Mucosa of rectum (tissue), 2 donors: ENCODE results near the gene RPP14.
"Not testable (repeated sequence)": the region's sequence is repeated elsewhere in the genome, so short reads cannot be mapped to it uniquely, and the experiment has no call there.

Experiments
- H3K27ac ChIP-seq, 2 donors: one replicate each; pipeline ENCODE4 v1.7.0; 2013; ENCODE audit warnings: inconsistent platforms in 2 of 2, low read depth in 2 of 2, low read length in 2 of 2
- H3K27me3 ChIP-seq, 2 donors: one replicate each; pipeline ENCODE4 v1.7.0; 2013; ENCODE audit warnings: low read length in 2 of 2; ENCODE audit not compliant: control insufficient read depth in 2 of 2, insufficient read depth in 2 of 2
- H3K36me3 ChIP-seq, 2 donors: one replicate each; pipeline ENCODE4 v1.7.0; 2013; ENCODE audit warnings: low read length in 2 of 2; ENCODE audit not compliant: control insufficient read depth in 2 of 2, insufficient read depth in 2 of 2
- H3K4me1 ChIP-seq, 2 donors: one replicate each; pipeline ENCODE4 v1.7.0; 2013; ENCODE audit warnings: low read length in 2 of 2, mild to moderate bottlenecking in 1 of 2; ENCODE audit not compliant: control insufficient read depth in 2 of 2, insufficient read depth in 2 of 2
- H3K4me3 ChIP-seq, 2 donors: one replicate each; pipeline ENCODE4 v1.7.0; 2013; ENCODE audit warnings: low read length in 2 of 2
- H3K9ac ChIP-seq, 2 donors: one replicate each; pipeline ENCODE4 v1.7.0; 2013; ENCODE audit warnings: low read length in 2 of 2, low read depth in 1 of 2, mild to moderate bottlenecking in 1 of 2
- H3K9me3 ChIP-seq, 2 donors: one replicate each; pipeline ENCODE4 v1.7.0; 2013; ENCODE audit warnings: low read length in 2 of 2; ENCODE audit not compliant: control insufficient read depth in 2 of 2
- donor health status: healthy.
- donor health status: Normal muscosa, but diverticular disease.

Gene RPP14

DNA sequence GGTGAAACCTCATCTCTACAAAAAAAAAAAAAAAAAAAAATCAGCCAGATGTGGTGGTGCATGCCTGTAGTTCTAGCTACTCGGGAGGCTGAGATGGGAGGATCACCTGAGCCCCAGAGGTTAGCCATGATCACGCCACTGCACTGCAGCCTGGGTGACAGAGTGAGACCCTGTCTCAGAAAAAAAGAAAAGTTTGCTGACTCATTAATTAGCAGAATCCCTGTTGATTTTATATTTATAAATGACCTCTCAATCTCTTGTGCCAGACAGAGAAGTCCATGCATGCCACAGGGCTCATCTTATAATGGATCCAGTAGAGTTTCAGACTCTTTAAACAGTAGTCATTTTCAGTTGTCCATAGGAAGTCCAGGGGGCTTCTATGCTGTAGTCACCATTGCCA, 35.6 kb upstream of the RPP14 start:
- peaks cover 0 to 5% of the 10 kb centered on the region in 2 donors for H3K4me1 ChIP-seq
- no peak overlapping the region for H3K27ac ChIP-seq
- no peak overlapping the region for H3K9ac ChIP-seq
- H3K36me3 ChIP-seq = peaks cover 12 to 29% of the 10 kb centered on the region in 2 donors
- H3K9me3 ChIP-seq = no peaks in the 10 kb centered on the region
- no peaks in the 10 kb centered on the region for H3K27me3 ChIP-seq
- H3K4me3 ChIP-seq = no peak overlapping the region

DNA sequence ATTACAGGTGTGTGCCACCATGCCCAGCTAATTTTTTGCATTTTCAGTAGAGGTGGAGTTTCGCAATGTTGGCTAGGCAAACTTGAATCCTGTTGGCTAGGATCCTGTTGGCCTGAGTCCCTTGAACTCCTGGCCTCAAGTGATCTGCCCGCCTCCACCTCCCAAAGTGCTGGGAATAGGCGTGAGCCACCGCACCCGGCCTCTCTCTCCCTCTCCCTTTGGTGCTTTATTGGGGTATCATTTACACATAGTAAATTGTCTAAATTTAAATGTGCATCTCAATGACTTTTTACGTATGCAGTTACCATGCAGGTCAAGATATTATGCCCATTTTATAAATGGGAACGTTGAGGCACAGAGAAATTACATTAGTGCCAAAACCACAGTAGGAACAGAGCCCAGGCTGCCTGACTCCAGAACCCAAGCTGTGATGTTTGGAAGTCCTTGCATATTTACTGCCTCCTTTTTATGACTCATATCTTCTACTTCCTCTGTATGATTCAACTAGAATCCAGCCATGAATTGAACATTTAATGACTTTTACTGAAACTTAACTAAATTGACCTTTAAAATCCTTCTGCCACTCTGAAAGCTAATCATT, 34.0 kb upstream of the RPP14 start:
- Histone ChIP-seq H3K36me3 (peaks cover 12 to 27% of the 10 kb centered on the region in 2 donors), H3K4me1 (peaks cover 0 to 5% of the 10 kb centered on the region in 2 donors), H3K27ac (no peak overlapping the region), H3K27me3 (no peaks in the 10 kb centered on the region), H3K9me3 (no peaks in the 10 kb centered on the region), H3K9ac (no peak overlapping the region), H3K4me3 (no peak overlapping the region)

DNA sequence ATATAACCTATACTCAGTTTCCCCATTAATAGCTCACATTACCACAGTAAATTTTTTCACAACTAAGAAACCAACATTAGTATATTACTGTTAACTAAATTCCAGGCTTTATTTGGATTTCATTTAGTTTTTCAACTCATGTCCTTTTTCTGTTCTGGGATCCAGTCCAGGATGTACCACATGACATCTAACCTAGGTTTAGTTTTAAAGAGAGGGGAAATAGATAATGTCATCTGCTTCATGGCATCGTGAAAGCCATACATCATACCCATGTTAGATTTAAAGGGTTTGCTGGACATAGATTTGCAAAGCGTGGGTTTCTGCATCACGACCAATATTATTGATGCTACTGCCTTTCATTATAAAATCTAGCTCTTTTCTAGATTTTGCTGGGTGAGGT, 33.2 kb upstream of the RPP14 start:
- Histone ChIP-seq H3K9ac (no peak overlapping the region), H3K27ac (no peak overlapping the region), H3K36me3 (peaks cover 12 to 26% of the 10 kb centered on the region in 2 donors), H3K4me3 (no peak overlapping the region), H3K27me3 (no peaks in the 10 kb centered on the region), H3K4me1 (peaks cover 0 to 5% of the 10 kb centered on the region in 2 donors), H3K9me3 (no peaks in the 10 kb centered on the region)

- H3K9me3 ChIP-seq, H3K4me3 ChIP-seq, H3K27ac ChIP-seq, H3K9ac ChIP-seq, H3K27me3 ChIP-seq, H3K4me1 ChIP-seq: not testable (repeated sequence)
- peaks cover 12 to 23% of the 10 kb centered on the region in 2 donors for H3K36me3 ChIP-seq
These were observed 32.7 kb upstream of the RPP14 start for GRCh38 chr3:58273362-58273761.

DNA sequence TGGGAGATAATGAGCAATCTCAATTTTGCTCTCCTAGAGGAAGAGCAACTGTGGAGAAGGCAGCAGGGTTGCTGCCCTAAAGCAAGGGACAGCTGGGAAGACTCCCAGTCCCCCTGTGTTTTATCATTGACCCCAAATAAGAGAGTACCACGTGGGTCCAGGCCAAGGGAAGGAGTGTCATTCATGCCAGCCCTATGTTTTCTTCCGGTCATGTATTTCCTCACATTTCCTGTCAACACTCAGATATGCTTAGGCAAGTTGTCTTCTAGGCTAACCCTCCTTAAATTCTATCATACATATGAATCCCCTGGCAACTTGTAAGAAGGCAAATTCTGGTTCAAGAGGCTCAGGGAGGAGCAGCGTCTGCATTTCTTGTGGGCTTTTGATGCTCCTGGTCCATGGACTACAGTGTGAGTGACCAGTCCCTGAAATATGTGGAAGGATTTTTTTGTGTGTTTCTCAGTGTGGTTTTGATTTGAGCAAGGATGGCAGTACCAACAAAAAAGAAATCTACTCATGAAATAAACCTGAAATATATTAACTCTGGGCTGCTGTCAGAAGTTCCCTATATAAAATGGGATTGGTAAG, 31.9 kb upstream of the RPP14 start:
- Histone ChIP-seq H3K36me3 (peaks cover 10 to 18% of the 10 kb centered on the region in 2 donors), H3K4me1 (peaks cover 0 to 5% of the 10 kb centered on the region in 2 donors), H3K27me3 (no peaks in the 10 kb centered on the region), H3K4me3 (no peak overlapping the region), H3K9me3 (no peaks in the 10 kb centered on the region), H3K27ac (no peak overlapping the region), H3K9ac (no peak overlapping the region)

DNA sequence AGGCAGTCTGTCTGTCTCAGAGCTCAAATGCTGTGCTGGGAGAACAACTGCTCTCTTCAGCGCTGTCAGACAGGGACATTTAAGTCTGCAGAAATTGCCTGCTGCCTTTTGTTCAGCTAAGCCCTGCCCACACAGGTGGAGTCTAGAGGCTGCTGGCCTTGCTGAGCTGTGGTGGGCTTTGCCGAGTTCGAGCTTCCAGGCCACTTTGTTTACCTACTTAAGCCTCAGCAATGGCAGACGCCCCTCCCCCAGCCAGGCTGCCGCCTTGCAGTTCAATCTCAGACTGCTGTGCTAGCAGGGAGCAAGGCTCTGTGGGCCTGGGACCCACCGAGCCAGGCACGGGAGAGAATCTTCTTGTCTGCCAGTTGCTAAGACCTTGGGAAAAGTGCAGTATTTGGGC, 25.0 kb upstream of the RPP14 start:
- H3K4me3 ChIP-seq = no peak overlapping the region
- no peak overlapping the region for H3K9ac ChIP-seq
- H3K4me1 ChIP-seq = no peaks in the 10 kb centered on the region
- no peaks in the 10 kb centered on the region for H3K9me3 ChIP-seq
- no peak overlapping the region for H3K27ac ChIP-seq
- H3K27me3 ChIP-seq = no peaks in the 10 kb centered on the region
- H3K36me3 ChIP-seq = peaks cover 12 to 15% of the 10 kb centered on the region in 2 donors

GRCh38 chr3:58285334-58285733, 20.7 kb upstream of the RPP14 start:
- no peak overlapping the region for H3K9ac ChIP-seq
- peaks cover 26 to 30% of the 10 kb centered on the region in 2 donors for H3K36me3 ChIP-seq
- H3K4me1 ChIP-seq = no peaks in the 10 kb centered on the region
- H3K9me3 ChIP-seq = no peaks in the 10 kb centered on the region
- H3K27ac ChIP-seq = no peak overlapping the region
- H3K27me3 ChIP-seq = no peaks in the 10 kb centered on the region
- H3K4me3 ChIP-seq = no peak overlapping the region

DNA sequence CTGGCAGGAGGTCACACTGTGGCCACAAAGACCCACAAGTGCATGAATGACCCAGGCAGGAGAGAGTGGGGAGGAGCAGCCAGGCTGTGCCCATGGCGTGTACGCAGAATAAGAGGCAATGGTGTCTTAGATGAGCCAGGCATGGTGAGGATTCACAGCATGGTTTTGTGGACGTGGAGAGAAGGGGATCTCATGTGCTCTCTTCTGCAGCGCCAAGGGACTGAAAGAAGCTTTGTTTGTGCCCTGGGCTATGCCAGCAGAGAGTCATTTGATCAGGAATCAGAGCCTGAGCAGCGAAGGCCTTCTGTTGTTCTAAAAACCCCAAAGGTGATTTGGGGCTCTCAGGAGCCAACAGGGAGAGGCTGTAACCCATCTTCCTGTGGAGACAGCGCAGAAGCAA, 18.7 kb upstream of the RPP14 start:
- peaks cover 26 to 30% of the 10 kb centered on the region in 2 donors for H3K36me3 ChIP-seq
- no peaks in the 10 kb centered on the region for H3K27me3 ChIP-seq
- H3K4me1 ChIP-seq = no peaks in the 10 kb centered on the region
- no peaks in the 10 kb centered on the region for H3K9me3 ChIP-seq
- H3K4me3 ChIP-seq = no peak overlapping the region
- no peak overlapping the region for H3K27ac ChIP-seq
- H3K9ac ChIP-seq = no peak overlapping the region

GRCh38 chr3:58288011-58288728, 17.9 kb upstream of the RPP14 start:
- Histone ChIP-seq H3K9ac (no peak overlapping the region), H3K36me3 (peaks cover 22 to 30% of the 10 kb centered on the region in 2 donors), H3K4me3 (no peak overlapping the region), H3K9me3 (no peaks in the 10 kb centered on the region), H3K27ac (no peak overlapping the region), H3K4me1 (no peaks in the 10 kb centered on the region), H3K27me3 (no peaks in the 10 kb centered on the region)

DNA sequence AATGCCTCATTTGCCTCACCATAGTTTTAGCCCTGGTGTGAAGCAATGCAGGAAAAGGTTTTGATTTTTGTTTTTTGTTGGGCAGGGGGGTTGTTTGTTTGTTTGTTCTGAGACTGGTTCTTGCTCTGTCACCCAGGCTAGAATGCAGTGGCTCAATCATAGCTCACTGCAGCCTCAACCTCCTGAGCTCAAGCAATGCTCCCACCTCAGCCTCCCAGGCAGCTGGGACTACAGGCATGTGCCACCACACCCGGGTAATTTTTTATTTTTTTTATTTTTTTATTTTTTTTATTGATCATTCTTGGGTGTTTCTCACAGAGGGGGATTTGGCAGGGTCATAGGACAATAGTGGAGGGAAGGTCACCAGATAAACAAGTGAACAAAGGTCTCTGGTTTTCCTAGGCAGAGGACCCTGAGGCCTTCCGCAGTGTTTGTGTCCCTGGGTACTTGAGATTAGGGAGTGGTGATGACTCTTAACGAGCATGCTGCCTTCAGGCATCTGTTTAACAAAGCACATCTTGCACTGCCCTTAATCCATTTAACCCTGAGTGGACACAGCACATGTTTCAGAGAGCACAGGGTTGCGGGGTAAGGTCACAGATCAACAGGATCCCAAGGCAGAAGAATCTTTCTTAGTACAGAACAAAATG, 17.0 kb upstream of the RPP14 start:
- H3K4me3 ChIP-seq, H3K27ac ChIP-seq, H3K9me3 ChIP-seq, H3K9ac ChIP-seq, H3K4me1 ChIP-seq, H3K27me3 ChIP-seq: not testable (repeated sequence)
- peaks cover 16 to 31% of the 10 kb centered on the region in 2 donors for H3K36me3 ChIP-seq
